GM12878 (cell line): Measurements from ENCODE around the gene KLHL25. TPM values are rescaled to one million over a fixed set of nuclear protein-coding genes. Genes with fewer than 3 reads are reported as not detected.

Experiments used
- ATAC-seq: fragments of 200-7000 bp; cut with Tn5 transposase; 3 replicates; pipeline ENCODE4 v1.9.1; 2020; ENCODE audit warnings: mild to moderate bottlenecking, moderate library complexity
- BruUV-seq: library from RNA; stranded (reverse); fragments of 400-500 nt; replicated peaks from 2 replicates; lab custom pipeline; 2021; lab: Mats Ljungman, UMichigan
- CTCF ChIA-PET: fragments of 300-600 bp; sonication (Branson Sonifier 250); formaldehyde crosslinking; extraction: SDS; loops from one replicate; lab custom pipeline; 2021; ENCODE audit warnings: inconsistent platforms; lab: Yijun Ruan, JAX
- POLR2A ChIA-PET: fragments of 350-600 bp; formaldehyde crosslinking; extraction: SDS; loops from one replicate; lab custom pipeline; 2021; ENCODE audit warnings: inconsistent platforms; lab: Charles Lee
- RAD21 ChIA-PET: fragments of 300-600 bp; sonication (Branson Sonifier 250); formaldehyde crosslinking; loops from one replicate; lab custom pipeline; 2023; ENCODE audit warnings: antibody characterized with exemption; ENCODE audit not compliant: unreplicated experiment; lab: Charles Lee
- SMC1A ChIA-PET: fragments of 300-600 bp; sonication (Branson Sonifier 250); formaldehyde crosslinking; loops from one replicate; lab custom pipeline; 2023; ENCODE audit not compliant: unreplicated experiment, uncharacterized antibody; lab: Charles Lee
- DNase-seq: peaks from one replicate; pipeline ENCODE4 v3.0.0-alpha.2; 2011; ENCODE audit warnings: low read depth, low spot score
- FAIRE-seq: peaks from 3 replicates; lab custom pipeline; 2011; peaks lifted over from hg19 to GRCh38; lab: Jason Lieb, UNC
- H2AFZ ChIP-seq: 2 replicates; pipeline ENCODE4 v1.6.0; 2011; ENCODE audit warnings: low read depth, low read length, control low read depth; ENCODE audit not compliant: control insufficient read depth
- H3K27ac ChIP-seq: 2 replicates; pipeline ENCODE4 v1.5.1; 2011; ENCODE audit warnings: control low read depth; ENCODE audit not compliant: control insufficient read depth, insufficient read depth
- H3K27me3 ChIP-seq, 2 experiments: replicated peaks in 1 of 2; 2 replicates each; pipeline versions ENCODE4 v1.6.0 to v1.6.1; 2011; ENCODE audit warnings: low read length in 1 of 2; ENCODE audit not compliant: control insufficient read depth in 2 of 2, insufficient read depth in 2 of 2
- H3K36me3 ChIP-seq, 2 experiments: 2 replicates each; pipeline ENCODE4 v1.5.1; 2011; ENCODE audit warnings: low read length in 1 of 2; ENCODE audit not compliant: control insufficient read depth in 2 of 2, insufficient read depth in 2 of 2
- H3K4me1 ChIP-seq: 2 replicates; pipeline ENCODE4 v1.6.1; 2011; ENCODE audit warnings: mild to moderate bottlenecking, low read length, moderate library complexity, mixed read lengths; ENCODE audit not compliant: control insufficient read depth, insufficient read depth
- H3K4me2 ChIP-seq: 2 replicates; pipeline ENCODE4 v1.6.0; 2011; ENCODE audit warnings: control low read depth; ENCODE audit not compliant: control insufficient read depth, insufficient read depth
- H3K4me3 ChIP-seq: fragments of 200-600 bp; sonication (generic); 2 replicates; pipeline ENCODE4 v1.5.1; 2016
- H3K79me2 ChIP-seq: 2 replicates; pipeline ENCODE4 v1.6.0; 2011; ENCODE audit warnings: low read length; ENCODE audit not compliant: control insufficient read depth, insufficient read depth
- H3K9ac ChIP-seq: 2 replicates; pipeline ENCODE4 v1.8.0; 2011; ENCODE audit warnings: low read length, control low read depth, mixed read lengths; ENCODE audit not compliant: control insufficient read depth, insufficient read depth
- H3K9me3 ChIP-seq: replicated peaks from 3 replicates; pipeline ENCODE4 v1.5.1; 2011; ENCODE audit warnings: mild to moderate bottlenecking, low read length; ENCODE audit not compliant: control insufficient read depth, insufficient read depth
- H4K20me1 ChIP-seq: 2 replicates; pipeline ENCODE4 v1.6.0; 2011; ENCODE audit not compliant: control insufficient read depth, insufficient read depth
- ATF7 ChIP-seq: fragments of 450-650 bp; IDR thresholded peaks from 2 replicates; pipeline ENCODE4 v1.6.1; 2016; ENCODE audit warnings: low read depth, mild to moderate bottlenecking
- BRCA1 ChIP-seq: IDR thresholded peaks from 2 replicates; pipeline ENCODE4 v1.6.1; 2011; ENCODE audit warnings: low read depth, low read length, improper control_type of control experiment
- EED ChIP-seq: sonication (generic); IDR thresholded peaks from 2 replicates; pipeline ENCODE4 v1.6.1; 2016; ENCODE audit warnings: antibody characterized with exemption, low read depth
- MYB ChIP-seq: fragments of 150-350 bp; IDR thresholded peaks from 2 replicates; pipeline ENCODE4 v1.6.1; 2014; ENCODE audit warnings: mild to moderate bottlenecking, low read depth, low read length, borderline replicate concordance
- WGBS: methylation state at CpG from one replicate; pipeline ENCODE4 v1.1.6; 2016; ENCODE audit warnings: low lambda C conversion rate; ENCODE audit not compliant: insufficient replicate concordance, insufficient coverage; ENCODE audit errors: missing lambda C conversion rate; 5-methylcytosine and 5-hydroxymethylcytosine counted together
- in situ Hi-C: fragments of 300-500 bp; cut with MboI; formaldehyde crosslinking; loops from 9 replicates; pipeline ENCODE4 v1.14.3; 2018; ENCODE audit warnings: mixed read lengths
- intact Hi-C: fragments of 100-400 bp; cut with micrococcal nuclease; formaldehyde crosslinking; loops from one replicate; pipeline ENCODE4 v1.14.2; 2022; ENCODE audit not compliant: unreplicated experiment
- polyA plus RNA-seq, 11 experiments: library from polyadenylated mRNA; depleted of rRNA in 4 of 11; unstranded in 6 of 11; stranded (reverse) in 5 of 11; fragments of >200 nt; fragmentation: Nextera tagmentation in 4 of 11; fragmentation: Illumina TruSeq in 1 of 11; extraction: Ambion mirVana in 4 of 11; extraction: Trizol in 1 of 11; gene quantifications; 1 replicate in 1 of 11; 2 replicates in 10 of 11; pipeline versions ENCODE4 v1.2.1 to v1.2.3, GENCODE V29; 2011 to 2016; ENCODE audit warnings: inconsistent platforms in 2 of 11, missing spikeins in 2 of 11, low read depth in 1 of 11
- total RNA-seq, 4 experiments: library from RNA; depleted of rRNA in 3 of 4; stranded (reverse); fragments of >200 nt in 3 of 4; fragmentation: Illumina TruSeq in 1 of 4; extraction: Trizol in 1 of 4; gene quantifications; 2 replicates each; pipeline versions ENCODE4 v1.2.1 to v1.2.3, GENCODE V29; 2013 to 2021
- TF ChIP-seq, protein P1 (sequence below): fragments of 450-650 bp; IDR thresholded peaks from 2 replicates; pipeline ENCODE4 v1.6.1; 2017; ENCODE audit warnings: mild to moderate bottlenecking, low read depth, inconsistent platforms; ENCODE audit not compliant: poor library complexity, severe bottlenecking
- TF ChIP-seq, protein P2 (sequence below): IDR thresholded peaks from 2 replicates; pipeline ENCODE4 v1.6.1; 2012; ENCODE audit warnings: improper control_type of control experiment, low read depth, low read length; ENCODE audit not compliant: insufficient replicate concordance

KLHL25 gene
- total and polyA plus RNA-seq, 10 of the 15 experiments (the other 5 are each of a cell fraction or from before 2014, with no cell fraction given): 0.04 to 3.0 (median 2.1) TPM; not detected in 1

DNA sequence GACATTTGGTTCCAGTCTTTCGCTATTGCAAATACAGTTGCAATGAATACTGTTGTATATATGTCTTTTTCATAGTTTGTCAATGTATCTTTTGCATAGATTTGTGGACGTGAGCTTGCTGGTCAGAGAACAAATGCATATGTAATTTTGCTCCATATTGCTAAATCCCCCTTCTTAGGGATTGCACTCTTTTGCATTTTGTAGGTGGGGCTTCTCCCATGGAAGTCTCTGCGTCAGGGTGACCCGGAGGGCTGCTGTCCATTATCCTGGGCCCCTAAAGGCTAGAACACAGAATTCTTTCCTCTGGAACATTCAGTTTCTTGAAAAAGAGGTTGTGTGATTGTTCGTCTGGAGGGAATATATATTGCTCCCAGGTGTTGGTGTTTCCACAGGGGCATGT, 25.2 kb upstream of the KLHL25 start:
- CTCF ChIA-PET: no interaction called here
- WGBS: 39% methylated on average over 5 of the region's 5 CpGs
- in situ Hi-C loops: no loop called here

More for the DNA sequence above, 25.2 kb upstream of the KLHL25 start:
- Histone ChIP-seq H4K20me1 (no peaks in the 10 kb centered on the region), H3K4me2 (no peak overlapping the region), H3K9me3 (no peaks in the 10 kb centered on the region), H2AFZ (no peak overlapping the region), H3K4me1 (no peaks in the 10 kb centered on the region), H3K79me2 (no peaks in the 10 kb centered on the region), H3K4me3 (no peak overlapping the region), H3K27ac (no peak overlapping the region), H3K36me3 (no peaks in the 10 kb centered on the region), H3K9ac (no peak overlapping the region), H3K27me3 (no peaks in the 10 kb centered on the region)
- intact Hi-C loops: no loop called here
- RAD21 ChIA-PET: no interaction called here
- no TSS peak for BruUV-seq
- ATAC-seq (no peak), DNase-seq (no peak), FAIRE-seq (no peak)
- TF ChIP-seq, protein P1, sequence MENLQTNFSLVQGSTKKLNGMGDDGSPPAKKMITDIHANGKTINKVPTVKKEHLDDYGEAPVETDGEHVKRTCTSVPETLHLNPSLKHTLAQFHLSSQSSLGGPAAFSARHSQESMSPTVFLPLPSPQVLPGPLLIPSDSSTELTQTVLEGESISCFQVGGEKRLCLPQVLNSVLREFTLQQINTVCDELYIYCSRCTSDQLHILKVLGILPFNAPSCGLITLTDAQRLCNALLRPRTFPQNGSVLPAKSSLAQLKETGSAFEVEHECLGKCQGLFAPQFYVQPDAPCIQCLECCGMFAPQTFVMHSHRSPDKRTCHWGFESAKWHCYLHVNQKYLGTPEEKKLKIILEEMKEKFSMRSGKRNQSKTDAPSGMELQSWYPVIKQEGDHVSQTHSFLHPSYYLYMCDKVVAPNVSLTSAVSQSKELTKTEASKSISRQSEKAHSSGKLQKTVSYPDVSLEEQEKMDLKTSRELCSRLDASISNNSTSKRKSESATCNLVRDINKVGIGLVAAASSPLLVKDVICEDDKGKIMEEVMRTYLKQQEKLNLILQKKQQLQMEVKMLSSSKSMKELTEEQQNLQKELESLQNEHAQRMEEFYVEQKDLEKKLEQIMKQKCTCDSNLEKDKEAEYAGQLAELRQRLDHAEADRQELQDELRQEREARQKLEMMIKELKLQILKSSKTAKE: no peak
- TF ChIP-seq EED (no peak), ATF7 (no peak), BRCA1 (no peak), MYB (no peak)
- TF ChIP-seq, protein P2, sequence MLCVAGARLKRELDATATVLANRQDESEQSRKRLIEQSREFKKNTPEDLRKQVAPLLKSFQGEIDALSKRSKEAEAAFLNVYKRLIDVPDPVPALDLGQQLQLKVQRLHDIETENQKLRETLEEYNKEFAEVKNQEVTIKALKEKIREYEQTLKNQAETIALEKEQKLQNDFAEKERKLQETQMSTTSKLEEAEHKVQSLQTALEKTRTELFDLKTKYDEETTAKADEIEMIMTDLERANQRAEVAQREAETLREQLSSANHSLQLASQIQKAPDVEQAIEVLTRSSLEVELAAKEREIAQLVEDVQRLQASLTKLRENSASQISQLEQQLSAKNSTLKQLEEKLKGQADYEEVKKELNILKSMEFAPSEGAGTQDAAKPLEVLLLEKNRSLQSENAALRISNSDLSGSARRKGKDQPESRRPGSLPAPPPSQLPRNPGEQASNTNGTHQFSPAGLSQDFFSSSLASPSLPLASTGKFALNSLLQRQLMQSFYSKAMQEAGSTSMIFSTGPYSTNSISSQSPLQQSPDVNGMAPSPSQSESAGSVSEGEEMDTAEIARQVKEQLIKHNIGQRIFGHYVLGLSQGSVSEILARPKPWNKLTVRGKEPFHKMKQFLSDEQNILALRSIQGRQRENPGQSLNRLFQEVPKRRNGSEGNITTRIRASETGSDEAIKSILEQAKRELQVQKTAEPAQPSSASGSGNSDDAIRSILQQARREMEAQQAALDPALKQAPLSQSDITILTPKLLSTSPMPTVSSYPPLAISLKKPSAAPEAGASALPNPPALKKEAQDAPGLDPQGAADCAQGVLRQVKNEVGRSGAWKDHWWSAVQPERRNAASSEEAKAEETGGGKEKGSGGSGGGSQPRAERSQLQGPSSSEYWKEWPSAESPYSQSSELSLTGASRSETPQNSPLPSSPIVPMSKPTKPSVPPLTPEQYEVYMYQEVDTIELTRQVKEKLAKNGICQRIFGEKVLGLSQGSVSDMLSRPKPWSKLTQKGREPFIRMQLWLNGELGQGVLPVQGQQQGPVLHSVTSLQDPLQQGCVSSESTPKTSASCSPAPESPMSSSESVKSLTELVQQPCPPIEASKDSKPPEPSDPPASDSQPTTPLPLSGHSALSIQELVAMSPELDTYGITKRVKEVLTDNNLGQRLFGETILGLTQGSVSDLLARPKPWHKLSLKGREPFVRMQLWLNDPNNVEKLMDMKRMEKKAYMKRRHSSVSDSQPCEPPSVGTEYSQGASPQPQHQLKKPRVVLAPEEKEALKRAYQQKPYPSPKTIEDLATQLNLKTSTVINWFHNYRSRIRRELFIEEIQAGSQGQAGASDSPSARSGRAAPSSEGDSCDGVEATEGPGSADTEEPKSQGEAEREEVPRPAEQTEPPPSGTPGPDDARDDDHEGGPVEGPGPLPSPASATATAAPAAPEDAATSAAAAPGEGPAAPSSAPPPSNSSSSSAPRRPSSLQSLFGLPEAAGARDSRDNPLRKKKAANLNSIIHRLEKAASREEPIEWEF: no peak
- POLR2A ChIA-PET: no interaction called here
- SMC1A ChIA-PET: no interaction called here
